ENCODE data around the gene RPEL1. TPM values are rescaled to one million over a fixed set of nuclear protein-coding genes. Genes with fewer than 3 reads are reported as not detected.

The RPEL1 gene
- total RNA-seq, 1 donor from 2014 or later: not detected

- H3K9ac ChIP-seq (ENCODE audit: low read depth in 1 of 3, low read length in 3 of 3): no peak overlapping the region
- H3K27ac ChIP-seq (ENCODE audit: low read depth, low read length): no peak overlapping the region
- no peaks in the 10 kb centered on the region for H3K27me3 ChIP-seq (ENCODE audit: control insufficient read depth in 3 of 3, insufficient read depth in 3 of 3, low read length in 3 of 3)
- no peaks in the 10 kb centered on the region for H3K4me1 ChIP-seq (ENCODE audit: control insufficient read depth in 3 of 3, insufficient read depth in 3 of 3, low read length in 3 of 3)
- H3K4me3 ChIP-seq (ENCODE audit: low read length in 3 of 3): no peak overlapping the region
- no peaks in the 10 kb centered on the region for H3K9me3 ChIP-seq (ENCODE audit: control insufficient read depth in 3 of 3, low read length in 3 of 3)
- H3K36me3 ChIP-seq (ENCODE audit: control insufficient read depth in 3 of 3, insufficient read depth in 3 of 3, low read length in 3 of 3): no peaks in the 10 kb centered on the region
Observed at GRCh38 chr10:103295374-103296015, 49.8 kb downstream of the RPEL1 start.

Other genes starting within 250 kb of the RPEL1 start
- gene NT5C2, start 52.6 kb upstream of the RPEL1 start, total RNA-seq: 158 TPM
- not detected for gene INA, start 31.3 kb downstream of the RPEL1 start, total RNA-seq
- 9.4 TPM for gene PCGF6, start 105.3 kb downstream of the RPEL1 start, total RNA-seq
- gene TAF5, start 122.1 kb downstream of the RPEL1 start, total RNA-seq: 3.7 TPM
- 292 TPM for gene ATP5MK, start 150.6 kb downstream of the RPEL1 start, total RNA-seq
- gene PDCD11, start 150.7 kb downstream of the RPEL1 start, total RNA-seq: 24.5 TPM
- 4.7 TPM for gene CALHM2, start 206.5 kb downstream of the RPEL1 start, total RNA-seq
- gene CALHM1, start 213.0 kb downstream of the RPEL1 start, total RNA-seq: not detected
- not detected for gene CALHM3, start 233.4 kb downstream of the RPEL1 start, total RNA-seq
- gene NEURL1, start 247.8 kb downstream of the RPEL1 start, total RNA-seq: 12.0 TPM